Colon (tissue), 2 donors: ENCODE results near the gene IGDCC3.
"Not testable (repeated sequence)": the region's sequence is repeated elsewhere in the genome, so short reads cannot be mapped to it uniquely, and the experiment has no call there.

Experiments used
- FAIRE-seq: peaks from 2 replicates; lab custom pipeline; 2012; peaks lifted over from hg19 to GRCh38; lab: Jason Lieb, UNC
- donor health status: control.
- donor health status: control.

Gene IGDCC3

DNA sequence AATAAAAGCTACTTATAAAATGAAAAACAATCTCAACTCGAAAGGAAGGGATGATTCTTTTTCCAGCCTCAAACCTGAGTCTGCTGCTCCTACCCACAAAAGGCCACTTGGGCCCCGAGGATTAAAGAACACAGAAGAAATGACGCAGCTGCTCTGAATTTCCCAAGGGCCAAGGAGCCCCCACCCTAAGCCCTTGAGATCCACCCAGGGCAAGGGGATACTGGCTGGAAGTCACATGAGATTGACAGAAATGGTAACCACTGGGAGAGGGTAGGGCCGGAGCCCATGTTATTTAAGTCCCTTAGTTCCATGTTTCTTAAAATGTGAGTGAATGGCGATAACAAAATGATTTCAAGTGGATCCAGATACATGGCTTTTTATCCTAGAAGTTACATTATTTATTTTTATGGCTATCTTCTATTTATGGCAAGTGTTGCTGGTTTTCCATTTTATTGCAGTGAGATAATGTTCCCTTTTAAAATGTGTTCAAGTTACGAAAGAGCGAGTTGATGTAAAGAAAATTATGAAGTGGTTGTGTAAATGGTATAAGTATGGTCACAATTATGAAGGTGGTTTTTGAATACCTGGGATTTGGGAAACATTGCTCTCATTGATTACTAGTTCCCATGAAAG lies 28.1 kb upstream of the IGDCC3 start:
- no peak for FAIRE-seq

DNA sequence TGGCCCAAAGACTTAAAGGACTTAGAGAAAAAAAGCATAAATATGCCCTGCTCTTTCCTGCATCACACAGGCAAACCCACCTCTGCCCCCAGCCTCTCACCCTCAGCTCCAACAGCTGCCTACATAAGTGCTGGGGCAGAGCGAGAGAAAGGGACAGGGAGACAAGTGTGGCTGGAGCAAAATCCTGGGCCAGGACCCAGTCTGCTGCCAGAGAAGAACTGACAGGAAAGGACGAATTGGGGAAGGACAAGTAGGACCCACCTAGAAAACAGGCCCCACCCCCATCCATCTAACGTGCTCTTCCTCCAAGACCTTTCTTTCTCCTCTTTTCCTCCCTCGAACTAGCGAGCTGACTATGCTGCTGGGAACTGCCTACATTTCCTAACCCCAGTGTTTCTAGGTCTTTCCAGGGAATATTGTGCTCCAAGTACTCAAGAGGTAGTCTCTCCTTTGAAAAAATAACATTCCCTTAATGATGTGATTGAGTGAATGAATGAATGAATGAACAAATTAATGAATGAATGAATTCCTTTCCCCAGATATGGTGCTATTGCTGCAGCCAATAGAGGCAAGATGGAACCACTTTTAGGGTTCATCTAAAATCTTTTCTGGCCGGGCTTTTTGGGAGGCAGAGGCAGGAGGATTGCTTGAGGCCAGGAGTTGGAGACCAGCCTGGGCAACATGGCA lies 26.5 kb upstream of the IGDCC3 start:
- FAIRE-seq, result no peak

DNA sequence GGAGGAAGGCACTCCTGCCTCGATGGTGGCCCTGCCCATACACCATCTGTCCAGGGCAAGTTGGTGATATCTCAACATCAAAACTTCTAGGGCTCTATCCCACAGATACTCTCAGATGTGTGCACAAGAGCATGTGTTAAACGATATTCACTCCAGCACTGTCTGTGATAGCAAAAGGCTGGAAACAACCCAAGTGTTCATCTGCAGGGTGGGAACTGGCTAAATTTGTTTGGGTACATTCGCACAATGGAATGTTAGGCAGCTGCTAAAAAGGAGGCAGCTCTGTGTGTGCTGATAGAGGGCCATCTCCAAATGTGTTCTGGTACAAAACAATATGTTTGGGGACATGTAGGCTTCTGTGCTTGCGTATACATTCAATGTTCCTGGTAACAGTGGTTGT lies 25.2 kb upstream of the IGDCC3 start:
- no peak for FAIRE-seq

DNA sequence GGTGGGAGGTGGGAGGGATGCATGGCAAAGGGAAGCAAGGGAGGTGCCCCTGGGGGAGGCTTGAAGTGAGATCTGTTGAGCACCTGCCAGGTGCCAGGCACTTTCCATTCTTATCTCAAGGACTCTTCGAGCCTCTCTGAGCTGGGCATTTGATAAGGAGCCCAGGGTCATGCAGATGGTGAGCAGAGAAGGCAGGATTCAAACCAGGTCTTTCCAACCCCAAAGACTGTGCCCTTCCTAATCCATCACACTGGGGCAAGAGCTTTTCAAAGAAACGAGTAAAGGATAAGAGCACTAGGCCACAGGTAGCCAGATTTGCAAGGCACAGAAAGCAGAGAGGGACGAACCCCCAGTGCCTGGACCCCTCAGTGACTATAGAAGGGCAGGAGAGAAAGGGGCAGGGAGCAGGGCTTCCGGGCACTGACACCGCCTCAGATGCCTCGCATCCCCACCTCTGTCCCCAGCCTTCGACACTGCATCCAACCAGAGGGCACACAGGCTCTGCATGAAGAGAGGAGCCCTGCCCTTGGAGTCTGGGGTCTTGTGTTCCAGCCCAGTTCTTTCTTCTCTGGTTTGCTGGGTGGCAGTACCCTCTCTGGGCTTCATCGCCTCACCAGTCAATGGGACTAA lies 23.9 kb upstream of the IGDCC3 start:
- FAIRE-seq, result no peak

DNA sequence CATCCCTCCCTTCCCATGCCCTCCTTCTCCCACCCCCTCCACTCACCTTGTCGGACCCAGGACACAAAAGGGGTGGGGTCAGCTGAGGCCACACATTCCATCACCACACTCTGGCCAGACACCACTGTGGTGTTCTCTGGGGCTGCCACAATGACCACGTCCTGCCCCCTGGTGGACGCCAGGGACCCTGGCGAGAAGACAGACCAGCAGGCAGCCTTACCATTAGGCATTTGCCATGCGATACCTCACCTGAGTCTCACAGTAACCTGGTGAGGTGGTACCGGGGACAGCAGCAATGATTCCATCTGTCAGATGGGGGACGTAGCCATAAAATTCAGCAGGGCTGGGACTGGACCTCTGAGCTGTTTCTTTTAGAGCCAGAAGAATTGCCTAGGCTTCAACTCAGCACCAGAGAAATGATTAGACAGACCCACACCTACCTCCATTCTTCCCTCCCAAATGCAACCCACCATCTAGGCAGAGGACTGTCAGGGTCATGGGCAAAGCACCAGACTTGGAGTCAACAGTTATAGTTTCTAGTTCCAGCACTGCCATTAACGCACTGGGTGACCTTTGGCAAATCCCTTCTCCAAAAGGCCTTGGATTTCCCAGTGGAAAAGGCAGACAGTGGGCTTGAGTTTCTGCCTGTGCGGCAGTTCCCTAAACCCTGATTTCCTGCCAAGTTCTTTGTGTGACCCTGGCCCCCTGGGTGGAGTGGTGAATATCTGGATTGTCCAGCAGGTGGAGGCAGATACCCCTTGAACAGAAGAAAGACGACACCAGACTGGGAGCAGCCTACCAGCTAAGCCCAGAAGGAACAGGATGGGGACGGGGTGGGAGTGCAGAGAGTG lies 23.2 kb upstream of the IGDCC3 start:
- no peak for FAIRE-seq

DNA sequence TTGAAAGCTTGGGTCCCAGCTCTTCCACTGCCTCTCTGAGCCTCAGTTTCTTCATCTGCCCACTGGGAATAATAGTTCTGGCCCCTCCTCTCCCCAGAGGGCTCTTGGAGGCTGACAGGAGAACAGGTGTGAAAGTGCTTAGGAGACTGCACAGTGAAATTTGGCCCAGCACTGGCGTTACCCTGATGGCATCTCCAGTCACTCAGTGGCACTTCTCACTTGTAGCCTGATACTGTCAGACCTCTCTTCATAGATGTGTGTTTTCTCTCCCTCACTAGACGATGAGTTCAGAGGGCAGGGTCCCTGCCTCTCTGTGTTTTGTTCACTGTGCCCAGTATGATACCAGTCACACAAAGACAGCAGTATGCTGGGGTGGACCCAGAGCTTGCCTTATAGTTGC lies 22.2 kb upstream of the IGDCC3 start:
- FAIRE-seq, result no peak

DNA sequence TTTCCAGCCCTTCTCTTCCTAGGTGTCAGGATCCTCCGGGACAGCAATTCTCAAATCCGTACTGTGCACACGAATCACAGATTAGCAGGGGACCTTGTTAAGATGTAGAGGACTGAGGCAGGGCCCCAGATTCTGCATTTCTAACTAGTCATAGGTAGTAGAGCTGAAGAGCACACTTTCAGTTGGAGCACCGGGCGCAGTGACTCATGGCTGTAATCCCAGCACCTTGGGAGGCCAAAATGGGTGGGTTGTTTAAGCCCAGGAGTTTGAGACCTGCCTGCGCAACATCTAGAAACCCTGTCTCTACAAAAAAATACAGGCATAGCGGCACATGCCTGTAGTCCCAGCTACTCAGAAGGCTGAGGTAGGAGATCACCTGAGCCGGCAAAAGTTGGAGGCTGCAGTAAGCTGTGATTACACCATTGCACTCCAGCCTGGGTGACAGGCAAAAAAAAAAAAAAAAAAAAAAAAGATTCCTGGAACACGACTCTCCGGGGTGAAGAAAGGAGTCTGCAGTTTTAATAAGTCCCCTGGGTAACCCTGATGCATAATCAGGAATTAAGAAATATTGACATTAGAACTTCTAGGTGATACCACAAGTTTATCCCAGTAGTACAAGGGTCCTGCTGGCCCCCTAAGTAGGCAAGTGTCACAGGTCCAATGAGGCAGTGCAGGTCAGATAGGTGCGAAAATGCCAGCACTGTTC lies 21.4 kb upstream of the IGDCC3 start:
- no peak for FAIRE-seq

DNA sequence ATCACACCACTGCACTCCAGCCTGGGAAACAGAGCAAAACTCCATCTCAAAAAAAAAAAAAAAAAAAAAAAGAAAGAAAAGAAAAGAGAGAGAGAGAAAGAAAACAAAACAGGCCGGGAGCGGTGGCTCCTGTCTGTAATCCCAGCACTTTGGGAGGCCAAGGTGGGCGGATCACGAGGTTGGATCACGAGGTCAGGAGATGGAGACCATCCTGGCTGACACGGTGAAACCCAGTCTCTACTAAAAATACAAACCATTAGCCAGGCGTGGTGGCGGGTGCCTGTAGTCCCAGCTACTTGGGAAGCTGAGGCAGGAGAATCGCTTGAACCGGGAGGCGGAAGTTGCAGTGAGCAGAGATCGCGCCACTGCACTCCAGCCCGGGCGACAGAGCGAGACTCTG lies 20.7 kb upstream of the IGDCC3 start:
- FAIRE-seq, result not testable (repeated sequence)

DNA sequence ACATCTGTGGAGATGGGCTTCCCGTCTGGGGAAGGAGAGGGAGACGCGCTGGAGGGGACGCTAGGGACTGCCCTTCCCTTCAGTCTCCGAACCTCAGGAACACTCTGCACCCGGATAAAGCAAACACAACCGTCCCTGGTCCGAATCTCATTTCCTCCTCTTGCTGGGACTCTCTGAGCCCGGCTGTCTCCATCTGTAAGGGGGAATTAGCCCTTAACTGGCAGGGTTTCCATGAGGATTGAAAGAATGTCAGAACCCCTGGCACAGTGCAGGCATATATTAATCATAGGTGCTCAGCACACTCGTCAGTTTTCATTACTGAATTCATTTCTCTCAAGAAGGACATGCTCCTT lies 19.1 kb upstream of the IGDCC3 start:
- FAIRE-seq, result no peak

DNA sequence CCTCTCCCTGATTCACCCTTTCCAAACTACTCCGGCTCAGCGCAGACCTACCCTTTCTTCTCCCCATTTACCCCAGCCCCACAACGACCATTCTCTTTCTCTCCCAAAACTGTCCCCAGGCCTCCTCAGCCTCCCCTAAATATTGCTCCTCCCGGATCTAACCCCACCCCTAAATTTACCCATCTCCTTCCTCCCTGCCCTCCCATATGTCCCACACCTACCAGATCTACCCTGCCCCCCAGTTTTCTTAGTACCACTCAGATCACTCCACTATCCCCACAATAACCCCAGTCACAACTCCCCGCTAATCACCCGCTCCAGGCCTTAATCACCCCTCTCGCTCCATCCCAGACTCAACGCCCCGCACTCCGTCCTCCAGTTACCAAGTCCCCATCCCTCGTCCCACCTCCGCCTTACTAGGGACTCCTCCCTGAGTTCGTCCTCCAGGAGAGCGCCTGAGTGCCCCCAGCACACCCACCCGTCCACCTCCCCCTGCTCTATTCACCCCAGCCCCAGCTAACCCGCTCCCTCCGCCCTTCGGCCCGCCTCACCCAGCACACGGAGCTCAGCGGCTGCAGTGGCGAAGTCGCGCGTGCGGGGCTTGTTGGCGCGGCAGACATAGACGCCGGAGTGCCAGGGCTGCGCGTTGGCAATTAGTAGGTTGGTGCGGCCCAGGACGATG lies 18.6 kb upstream of the IGDCC3 start:
- FAIRE-seq, result no peak

DNA sequence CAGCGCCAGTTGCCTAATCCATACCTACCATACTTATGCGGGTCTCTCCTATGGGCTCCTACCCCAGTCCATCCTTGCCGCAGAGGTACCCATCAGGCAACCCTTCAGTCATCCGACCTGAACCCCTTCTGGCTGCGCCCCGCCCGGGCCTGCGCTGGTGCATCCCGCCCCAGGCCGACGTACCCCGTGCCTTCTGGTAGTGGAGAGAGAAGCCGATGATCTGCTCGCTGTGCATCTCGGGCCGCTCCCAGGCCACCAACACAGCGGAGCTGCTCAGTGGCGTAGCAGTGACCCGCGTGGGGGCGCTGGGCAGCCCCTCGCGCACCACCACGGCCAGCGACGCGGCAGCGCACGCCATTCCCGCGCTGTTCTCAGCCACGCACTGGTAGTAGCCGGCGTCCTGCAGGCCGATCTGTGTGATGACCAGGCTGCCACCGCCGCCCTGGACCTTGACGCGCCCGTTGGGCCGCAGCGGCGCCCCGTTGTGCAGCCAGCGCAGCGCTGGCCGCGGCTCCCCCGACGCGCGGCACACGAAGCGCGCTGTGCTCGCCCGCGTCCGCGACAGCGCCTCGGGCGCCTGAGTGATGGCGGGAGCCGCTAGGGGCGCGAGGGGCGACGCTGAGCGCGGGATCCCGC lies 17.9 kb upstream of the IGDCC3 start:
- no peak for FAIRE-seq

DNA sequence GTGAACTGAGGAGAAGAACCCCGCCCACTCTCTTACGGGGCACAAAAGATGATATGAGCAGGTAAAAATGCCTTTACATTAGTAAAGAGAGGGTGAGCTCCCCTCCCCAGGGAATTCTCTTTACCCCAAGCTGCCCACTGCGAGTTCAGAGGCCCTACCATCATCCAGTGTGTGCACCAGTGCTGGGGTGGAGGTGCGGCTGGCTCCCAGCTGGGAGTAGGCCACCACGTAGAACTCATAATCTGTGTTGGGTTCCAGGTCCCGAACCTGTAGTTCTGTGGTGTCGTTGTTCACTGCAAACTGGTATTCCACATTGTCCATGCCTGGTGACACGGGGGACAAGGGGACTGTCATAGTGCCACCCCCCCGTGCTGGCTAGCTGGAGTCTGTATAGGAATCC lies 17.1 kb upstream of the IGDCC3 start:
- no peak for FAIRE-seq

DNA sequence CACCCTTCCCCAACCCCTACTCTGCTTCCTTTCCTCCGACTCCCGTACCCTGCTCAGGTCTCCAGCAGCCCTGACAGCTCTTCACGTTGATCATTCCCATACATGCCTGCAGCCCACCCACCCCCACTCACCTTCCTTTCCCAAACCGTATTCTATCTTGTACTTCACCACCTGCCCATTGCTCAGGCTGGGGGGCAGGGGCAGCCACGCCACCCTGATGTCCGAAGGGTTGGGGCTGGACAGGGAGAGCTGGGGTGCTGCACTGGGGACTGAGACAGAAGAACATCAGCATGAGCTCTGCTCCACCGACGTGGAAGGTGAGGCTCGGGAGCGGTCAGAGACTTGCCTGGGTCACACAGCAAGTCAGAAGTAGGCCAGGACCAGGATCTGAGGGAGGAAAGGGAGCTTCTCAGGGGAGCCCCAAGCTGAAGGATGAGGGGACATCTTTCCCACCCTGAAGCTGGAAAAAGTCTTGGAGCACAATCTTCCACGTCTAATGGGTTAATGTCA lies 16.5 kb upstream of the IGDCC3 start:
- no peak for FAIRE-seq

DNA sequence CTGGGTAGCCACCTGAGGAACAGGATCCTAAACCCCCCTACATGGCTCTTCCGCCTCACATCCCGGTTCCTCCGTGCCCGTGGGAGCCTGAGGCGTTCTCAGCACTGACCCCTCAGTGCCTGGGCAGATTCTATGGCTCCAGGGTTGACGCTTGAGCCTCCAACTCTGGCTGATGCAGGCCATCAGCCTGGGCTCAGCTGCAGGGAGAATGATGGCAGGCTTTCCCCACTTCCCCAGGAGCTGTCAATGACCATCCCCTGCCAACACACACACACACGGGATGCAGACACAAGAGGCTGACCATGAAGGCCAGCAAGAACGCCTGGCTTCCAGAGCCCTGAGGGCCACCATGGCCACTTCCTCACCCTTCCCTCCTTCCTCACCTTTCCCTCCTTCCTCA lies 15.8 kb upstream of the IGDCC3 start:
- FAIRE-seq, result no peak

DNA sequence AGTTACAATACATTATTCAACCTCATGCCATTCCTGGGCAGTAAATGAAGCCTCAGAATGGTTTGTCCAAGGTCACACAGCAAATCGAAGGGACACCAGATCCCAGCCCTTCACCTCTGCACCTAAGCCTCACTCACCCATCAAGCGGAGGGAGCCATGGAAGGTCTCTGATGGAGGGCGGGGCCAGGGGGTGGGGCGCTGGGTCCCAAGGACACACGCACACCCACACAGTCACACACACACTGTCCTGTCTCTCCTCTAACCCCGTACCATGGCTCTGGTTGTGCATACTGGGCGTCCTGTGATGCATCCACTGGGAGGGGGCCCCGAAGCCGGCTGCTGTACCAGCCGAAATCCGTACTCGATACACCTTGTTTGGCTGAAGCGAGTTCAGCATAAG lies 15.3 kb upstream of the IGDCC3 start:
- no peak for FAIRE-seq

DNA sequence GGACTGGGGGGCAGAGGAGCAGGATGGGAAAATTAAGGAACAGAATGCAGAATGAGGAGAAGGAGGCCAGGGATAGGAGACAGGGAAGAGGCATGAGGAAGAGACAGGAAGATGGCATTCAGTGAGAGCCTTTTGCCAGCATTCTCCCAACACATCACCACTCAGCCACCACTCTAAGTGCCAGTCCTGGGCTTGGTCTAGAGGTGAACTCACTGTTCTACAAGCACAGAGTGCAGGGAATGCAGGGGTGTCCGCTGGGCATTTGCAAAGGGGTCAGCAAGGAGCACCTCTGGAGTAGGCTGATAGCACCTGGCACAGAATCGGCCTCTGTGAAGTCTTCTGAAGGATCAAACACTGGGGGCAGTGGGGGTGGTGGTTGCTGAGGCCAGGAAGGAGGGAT lies 14.6 kb upstream of the IGDCC3 start:
- no peak for FAIRE-seq

DNA sequence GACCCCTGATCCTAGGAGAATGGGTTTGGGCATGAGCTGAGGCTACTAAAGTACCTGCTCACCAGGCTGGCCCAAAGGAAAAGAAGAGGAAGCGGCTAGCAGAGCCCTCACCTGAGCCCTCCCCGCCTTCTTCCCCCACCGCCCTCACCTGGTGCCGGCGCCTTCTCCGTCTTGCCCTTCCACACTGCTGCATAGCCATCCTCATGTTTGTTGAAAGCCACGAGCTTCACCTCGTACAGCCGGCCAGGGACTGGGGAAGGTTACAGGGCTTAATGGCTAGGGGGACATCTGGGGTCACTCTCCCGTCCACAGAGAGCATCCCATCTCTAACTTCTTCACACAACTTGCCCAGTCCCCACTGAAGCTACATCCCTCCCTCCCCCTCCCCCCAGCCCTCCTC lies 13.9 kb upstream of the IGDCC3 start:
- no peak for FAIRE-seq

DNA sequence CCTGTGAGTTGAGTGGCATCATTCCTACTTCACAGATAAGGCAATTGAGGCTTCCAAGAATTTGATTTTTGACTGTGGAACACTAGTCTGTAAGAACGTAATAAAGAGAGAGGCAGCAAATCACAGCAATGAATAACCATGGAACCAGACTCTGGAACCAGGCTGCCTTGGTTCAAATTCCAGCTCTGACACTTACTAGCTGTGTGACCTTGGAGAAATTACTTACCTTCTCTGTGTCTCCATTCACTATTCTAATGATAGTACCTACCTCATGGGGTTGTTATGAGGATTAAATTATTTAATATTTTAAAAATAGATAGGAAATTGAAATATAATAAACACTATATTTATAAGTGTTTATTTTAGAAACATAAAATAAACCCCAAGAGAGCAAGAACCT lies 12.6 kb upstream of the IGDCC3 start:
- no peak for FAIRE-seq

DNA sequence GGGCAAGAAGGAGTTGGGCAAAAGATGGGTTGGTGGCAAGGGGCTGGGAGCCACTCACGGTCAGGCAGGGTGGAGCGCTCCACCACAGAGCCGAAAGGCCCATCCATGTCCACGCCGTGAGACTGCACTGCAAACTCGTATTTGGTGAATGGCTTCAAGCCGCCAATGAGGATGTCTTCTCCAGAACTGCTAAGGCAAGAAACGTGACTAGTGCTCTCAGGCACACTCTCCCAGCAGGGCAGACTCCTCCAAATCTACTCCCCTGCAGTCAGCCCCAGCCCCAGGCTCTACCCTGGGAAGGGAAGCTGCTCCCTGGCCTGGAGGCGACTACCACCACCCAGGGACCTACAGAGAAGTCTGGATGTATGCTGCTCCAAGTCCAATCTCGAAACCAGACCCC lies 11.4 kb upstream of the IGDCC3 start:
- FAIRE-seq, result no peak

DNA sequence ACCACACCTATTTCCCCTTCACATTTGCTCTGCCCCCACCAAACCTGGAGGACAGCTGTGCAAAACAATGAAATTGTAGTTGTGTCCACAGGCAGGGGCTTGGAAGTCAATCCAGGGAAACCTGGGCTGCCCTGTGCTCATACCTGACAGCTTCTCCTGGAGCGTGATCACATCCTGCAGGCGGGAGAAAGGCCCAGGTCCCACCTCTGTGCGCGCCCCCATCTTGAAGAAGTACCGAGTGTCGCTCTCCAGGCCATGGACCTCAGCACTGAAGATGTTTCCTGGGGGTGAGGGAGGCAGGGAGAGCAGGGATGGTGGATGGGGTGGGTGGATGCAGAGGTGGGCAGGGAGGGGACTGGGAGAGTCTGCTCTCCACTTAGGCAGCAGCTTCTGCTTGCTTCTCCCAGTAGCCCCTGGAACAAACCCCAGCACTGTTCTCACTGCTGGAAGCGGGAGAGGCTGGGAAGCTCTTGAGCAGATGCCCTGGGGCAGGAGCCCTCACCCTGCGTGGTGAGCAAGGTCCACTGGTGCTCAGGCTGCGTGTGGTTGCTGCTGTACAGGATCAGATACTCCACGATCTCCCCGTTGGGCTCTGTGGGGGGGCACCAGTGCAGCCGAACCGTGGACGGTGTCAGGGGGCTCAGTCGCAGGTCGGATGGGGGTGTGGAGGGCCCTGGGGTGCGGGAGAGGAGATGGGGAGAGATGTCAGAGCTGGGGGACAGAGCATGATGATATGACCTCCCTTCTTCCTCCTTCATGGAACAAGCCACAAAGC lies 10.7 kb upstream of the IGDCC3 start:
- no peak for FAIRE-seq
